Measurements from ENCODE around the gene PRKAR2B. TPM values are rescaled to one million over a fixed set of nuclear protein-coding genes. Genes with fewer than 3 reads are reported as not detected.
A peak's percentile ranks its signal among the peaks of the same experiment; 100 is the strongest.

Gene PRKAR2B
- total and polyA plus RNA-seq, 10 donors = 8.3 to 74.4 (median 38.9) TPM

DNA sequence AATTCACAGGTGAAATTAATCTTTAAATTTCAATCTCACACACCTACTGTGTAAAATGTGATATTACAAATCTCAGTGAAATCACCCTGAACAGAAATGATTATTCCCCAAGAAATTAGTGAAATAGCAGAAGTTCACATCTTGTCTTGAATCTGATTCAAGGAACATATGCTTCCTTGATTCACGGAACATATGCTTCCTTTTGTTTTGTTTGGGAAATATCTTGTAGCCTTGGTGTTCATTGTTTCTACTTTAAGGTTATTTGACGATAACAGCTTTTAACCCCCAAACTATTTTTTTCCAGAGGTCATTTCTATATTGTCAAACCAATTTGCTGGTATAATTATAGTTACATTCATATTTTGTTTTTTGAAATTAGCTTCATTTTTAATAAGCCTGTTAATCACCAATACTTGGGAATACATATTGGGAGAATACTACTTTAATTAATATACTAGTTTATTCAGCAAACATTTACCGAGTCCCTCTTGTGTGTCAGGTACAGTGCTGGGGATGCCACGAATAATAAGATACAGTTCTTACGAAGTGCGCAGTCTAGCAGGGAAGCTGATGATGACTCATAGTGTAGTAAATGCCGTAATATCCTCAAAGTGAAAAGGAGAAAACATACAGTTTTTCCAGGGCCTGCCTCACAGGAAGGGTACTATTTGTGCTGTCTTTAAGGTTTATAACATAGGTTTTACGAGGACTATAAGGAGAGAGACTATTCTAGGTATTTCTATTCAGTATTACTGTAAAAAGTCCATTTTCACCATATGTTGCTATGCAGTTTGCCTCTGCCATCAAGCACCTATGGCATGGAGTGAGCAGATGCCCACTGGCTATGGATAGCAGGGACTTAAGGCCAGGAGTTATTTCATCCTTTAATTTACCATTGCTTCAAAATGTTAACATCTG, 32.5 kb downstream of the PRKAR2B start:
- 50 to 73% (median 54%) methylated on average over 8 of the region's 8 CpGs for WGBS, 5 donors
- DNase-seq = no peak
- intact Hi-C loops (cut with DNase I; ENCODE audit: low total_unique reads) = no loop called here
- no peaks in the 10 kb centered on the region for H3K36me3 ChIP-seq
- H3K27me3 ChIP-seq (replicated peaks in 1 of 7) = no peaks in the 10 kb centered on the region
- TF ChIP-seq, protein P1, sequence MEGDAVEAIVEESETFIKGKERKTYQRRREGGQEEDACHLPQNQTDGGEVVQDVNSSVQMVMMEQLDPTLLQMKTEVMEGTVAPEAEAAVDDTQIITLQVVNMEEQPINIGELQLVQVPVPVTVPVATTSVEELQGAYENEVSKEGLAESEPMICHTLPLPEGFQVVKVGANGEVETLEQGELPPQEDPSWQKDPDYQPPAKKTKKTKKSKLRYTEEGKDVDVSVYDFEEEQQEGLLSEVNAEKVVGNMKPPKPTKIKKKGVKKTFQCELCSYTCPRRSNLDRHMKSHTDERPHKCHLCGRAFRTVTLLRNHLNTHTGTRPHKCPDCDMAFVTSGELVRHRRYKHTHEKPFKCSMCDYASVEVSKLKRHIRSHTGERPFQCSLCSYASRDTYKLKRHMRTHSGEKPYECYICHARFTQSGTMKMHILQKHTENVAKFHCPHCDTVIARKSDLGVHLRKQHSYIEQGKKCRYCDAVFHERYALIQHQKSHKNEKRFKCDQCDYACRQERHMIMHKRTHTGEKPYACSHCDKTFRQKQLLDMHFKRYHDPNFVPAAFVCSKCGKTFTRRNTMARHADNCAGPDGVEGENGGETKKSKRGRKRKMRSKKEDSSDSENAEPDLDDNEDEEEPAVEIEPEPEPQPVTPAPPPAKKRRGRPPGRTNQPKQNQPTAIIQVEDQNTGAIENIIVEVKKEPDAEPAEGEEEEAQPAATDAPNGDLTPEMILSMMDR (IDR thresholded peaks at IDR 0.05 in 8 of 11, conservative IDR thresholded peaks at IDR 0.05 in 3 of 11) = no peak
- TF ChIP-seq POLR2A (IDR thresholded peaks at IDR 0.05) = no peak
- no peak for TF ChIP-seq POLR2AphosphoS5 (IDR thresholded peaks at IDR 0.05)
- H3K27ac ChIP-seq = peak overlapping the region; percentile 5 to 84 (median 72)
- H3K9me3 ChIP-seq = no peaks in the 10 kb centered on the region
- H3K4me1 ChIP-seq = peaks cover 0 to 47% (median 0%) of the 10 kb centered on the region in 6 donors
- peak overlapping the region in 2 of 8 donors; percentile 7 to 9 for H3K4me3 ChIP-seq

DNA sequence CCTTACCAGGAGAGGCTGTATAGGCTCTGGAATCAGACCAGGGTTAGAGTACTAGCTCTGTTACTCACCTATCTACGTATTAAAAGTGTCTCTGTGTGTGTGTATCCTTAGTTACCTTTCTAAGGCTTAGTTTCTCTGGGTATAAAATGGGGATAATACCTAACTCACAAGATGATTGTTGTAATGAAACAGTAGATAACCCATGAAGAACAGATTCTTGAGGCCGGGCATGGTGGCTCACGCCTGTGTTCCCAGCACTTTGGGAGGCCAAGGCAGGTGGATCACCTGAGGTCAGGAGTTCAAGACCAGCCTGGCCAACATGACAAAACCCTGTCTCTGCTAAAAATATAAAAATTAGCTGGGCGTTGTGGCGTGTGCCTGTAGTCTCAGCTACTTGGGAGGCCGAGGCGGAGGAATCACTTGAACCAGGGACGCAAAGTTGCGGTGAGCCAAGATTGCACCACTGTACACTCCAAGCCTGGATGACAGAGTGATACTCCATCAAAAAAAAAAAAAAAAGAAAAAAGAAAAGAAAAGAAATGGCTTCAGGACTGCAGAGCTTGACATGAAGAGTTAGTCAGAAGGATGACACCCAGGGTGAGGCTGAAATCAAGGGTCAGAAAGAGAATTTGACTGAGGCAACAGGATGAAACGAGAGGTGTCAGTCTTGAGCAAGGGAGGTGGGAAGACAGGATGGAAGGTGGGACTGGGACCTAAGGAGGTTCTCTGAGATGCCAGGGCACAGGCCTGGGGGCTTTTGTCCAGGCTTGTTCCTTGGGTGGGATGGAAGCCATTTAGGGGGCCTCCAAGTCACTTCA, 33.4 kb downstream of the PRKAR2B start:
- no peak for DNase-seq
- Histone ChIP-seq H3K27ac (peak overlapping the region; percentile 29 to 84 (median 72)), H3K9me3 (no peaks in the 10 kb centered on the region), H3K36me3 (no peaks in the 10 kb centered on the region), H3K27me3 (replicated peaks in 1 of 7) (no peaks in the 10 kb centered on the region), H3K4me1 (peaks cover 0 to 47% (median 0%) of the 10 kb centered on the region in 6 donors), H3K4me3 (peak overlapping the region in 2 of 8 donors; percentile 9 to 42)
- 83 to 94% (median 91%) methylated on average over 10 of the region's 10 CpGs for whole genome bisulfite sequencing, 5 donors
- TF ChIP-seq, protein P1 (IDR thresholded peaks at IDR 0.05 in 8 of 11, conservative IDR thresholded peaks at IDR 0.05 in 3 of 11) = no peak
- TF ChIP-seq POLR2A (IDR thresholded peaks at IDR 0.05) (no peak), POLR2AphosphoS5 (IDR thresholded peaks at IDR 0.05) (no peak)
- intact Hi-C loops (cut with DNase I; ENCODE audit: low total_unique reads) = no loop called here

DNA sequence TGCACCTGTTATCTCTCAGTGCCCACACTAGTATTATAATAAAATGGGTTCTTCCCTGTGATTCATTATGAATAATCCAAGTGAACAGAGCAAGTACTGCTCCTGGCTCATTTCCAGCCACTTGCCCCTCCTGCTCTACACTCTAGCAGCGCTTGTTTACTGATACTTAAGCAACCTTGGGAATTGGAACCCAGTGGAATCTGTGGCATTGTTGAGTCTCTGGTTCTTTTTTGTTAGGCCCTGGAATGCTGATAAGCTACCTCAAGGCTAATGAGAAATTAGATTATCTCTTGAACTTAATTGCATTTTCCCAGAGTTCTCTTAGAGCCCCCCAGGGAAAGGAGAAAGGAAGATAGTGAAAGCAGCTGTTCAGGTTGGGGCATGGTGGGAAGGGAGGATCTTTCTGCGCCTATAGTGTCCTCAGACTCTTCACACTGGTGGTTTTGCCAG, 34.0 kb downstream of the PRKAR2B start:
- WGBS, 5 donors = 67 to 89% (median 80%) methylated on average over 2 of the region's 2 CpGs
- Histone ChIP-seq H3K27me3 (replicated peaks in 1 of 7) (no peaks in the 10 kb centered on the region), H3K27ac (peak overlapping the region; percentile 29 to 84 (median 72)), H3K4me1 (peaks cover 0 to 43% (median 0%) of the 10 kb centered on the region in 6 donors), H3K36me3 (no peaks in the 10 kb centered on the region), H3K9me3 (no peaks in the 10 kb centered on the region), H3K4me3 (peak overlapping the region in 5 of 8 donors; percentile 0 to 42 (median 17))
- intact Hi-C loops (cut with DNase I; ENCODE audit: low total_unique reads) = no loop called here
- DNase-seq = no peak
- TF ChIP-seq POLR2A (IDR thresholded peaks at IDR 0.05) (no peak), POLR2AphosphoS5 (IDR thresholded peaks at IDR 0.05) (peak in 1 of 3 donors; percentile 19)

DNA sequence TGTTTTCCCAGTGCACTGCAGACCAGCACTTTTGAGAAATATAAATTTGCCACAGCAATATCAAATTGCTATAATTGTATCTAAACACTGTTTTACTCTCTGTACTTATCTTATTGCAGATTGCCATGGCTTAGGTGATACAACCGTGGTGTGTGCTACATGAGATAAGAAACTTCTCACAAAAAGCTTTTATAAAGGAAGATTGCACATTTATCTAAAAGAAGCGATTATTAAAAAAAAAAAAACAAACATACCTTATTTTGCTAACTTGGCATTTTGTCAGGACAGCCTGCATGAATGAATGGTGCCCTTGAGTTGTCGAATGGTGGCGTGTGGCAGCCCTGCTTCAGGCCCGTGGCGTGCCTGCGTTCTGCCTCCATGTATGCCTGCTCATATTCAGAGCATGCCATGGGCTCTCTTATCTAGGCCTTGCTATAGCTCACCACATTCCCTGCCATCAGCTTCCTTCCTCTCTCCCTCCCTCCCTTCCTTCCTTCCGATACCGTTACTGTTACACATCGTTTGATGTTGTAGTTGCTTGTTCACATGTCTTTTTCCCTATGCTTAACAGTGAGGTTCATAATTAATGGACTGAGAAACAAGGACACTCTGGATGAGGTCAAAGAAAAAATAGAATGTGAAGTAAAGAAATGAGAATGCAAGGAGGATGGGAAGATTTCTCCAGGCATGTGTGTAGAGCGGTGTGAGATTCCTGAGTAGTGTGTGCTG, 34.9 kb downstream of the PRKAR2B start:
- no peak for DNase-seq
- Histone ChIP-seq H3K4me3 (peak overlapping the region in 3 of 8 donors; percentile 17 to 42 (median 24)), H3K36me3 (no peaks in the 10 kb centered on the region), H3K27ac (peak overlapping the region in 7 of 8 donors; percentile 51 to 84 (median 72)), H3K9me3 (no peaks in the 10 kb centered on the region), H3K4me1 (peaks cover 0 to 43% (median 0%) of the 10 kb centered on the region in 6 donors), H3K27me3 (replicated peaks in 1 of 7) (no peaks in the 10 kb centered on the region)
- TF ChIP-seq, protein P1 (IDR thresholded peaks at IDR 0.05 in 8 of 11, conservative IDR thresholded peaks at IDR 0.05 in 3 of 11) = no peak
- TF ChIP-seq POLR2A (IDR thresholded peaks at IDR 0.05) = peak in 1 of 3 donors; percentile 12
- peak in 2 of 3 donors; percentile 84 to 86 for TF ChIP-seq POLR2AphosphoS5 (IDR thresholded peaks at IDR 0.05)
- intact Hi-C loops (cut with DNase I; ENCODE audit: low total_unique reads) = no loop called here
- 61 to 72% (median 64%) methylated on average over 11 of the region's 11 CpGs for WGBS, 5 donors

Data from spleen (tissue), 11 donors.